HUES64 (cell line): ENCODE results near the gene HTR2C.

Source experiments
- H3K27ac ChIP-seq: 2 replicates; pipeline ENCODE4 v1.7.0; 2013; ENCODE audit warnings: low read depth, low read length, inconsistent platforms
- H3K27me3 ChIP-seq: 2 replicates; pipeline ENCODE4 v1.6.1; 2013; ENCODE audit warnings: mild to moderate bottlenecking, low read length; ENCODE audit not compliant: insufficient read depth
- H3K36me3 ChIP-seq: 2 replicates; pipeline ENCODE4 v1.6.1; 2013; ENCODE audit warnings: mild to moderate bottlenecking, low read length; ENCODE audit not compliant: insufficient read depth
- H3K4me1 ChIP-seq: 2 replicates; pipeline ENCODE4 v1.6.1; 2013; ENCODE audit warnings: mild to moderate bottlenecking, low read length, moderate library complexity; ENCODE audit not compliant: insufficient read depth
- H3K4me3 ChIP-seq: 2 replicates; pipeline ENCODE4 v1.5.1; 2013; ENCODE audit warnings: mild to moderate bottlenecking, low read length, moderate library complexity
- H3K9ac ChIP-seq: 2 replicates; pipeline ENCODE4 v1.6.1; 2013; ENCODE audit warnings: mild to moderate bottlenecking, low read depth, low read length
- H3K9me3 ChIP-seq: 2 replicates; pipeline ENCODE4 v1.6.1; 2013; ENCODE audit warnings: low read depth, low read length; ENCODE audit not compliant: insufficient read depth
- WGBS: fragments of 150-250, 120-280 bp; methylation state at CpG from one replicate; pipeline ENCODE4 v1.1.7; 2013; ENCODE audit warnings: missing lambda C conversion rate; 5-methylcytosine and 5-hydroxymethylcytosine counted together

HTR2C gene

DNA sequence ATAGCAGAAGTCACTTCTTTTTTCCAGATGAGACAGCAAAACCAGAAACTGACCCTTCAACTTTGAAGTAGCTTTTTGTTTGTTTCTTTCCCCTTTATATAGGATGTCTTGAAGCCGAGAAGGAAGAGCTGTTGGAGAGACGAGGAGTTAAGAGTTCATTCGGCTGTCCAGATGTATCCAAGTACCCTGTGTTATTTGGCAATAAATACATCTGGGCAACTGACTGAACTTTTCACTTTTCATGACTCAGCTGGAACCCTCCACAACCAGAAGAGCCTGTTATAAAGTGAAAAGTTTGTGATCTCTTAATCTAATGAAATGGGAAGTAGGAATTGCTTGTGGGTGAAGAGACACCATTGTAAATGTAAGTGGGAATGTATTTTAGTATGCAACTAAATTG, 131.2 kb downstream of the HTR2C start:
- no peaks in the 10 kb centered on the region for H3K27me3 ChIP-seq
- H3K27ac ChIP-seq, result no peak overlapping the region
- H3K4me3 ChIP-seq, result no peak overlapping the region
- no peaks in the 10 kb centered on the region for H3K4me1 ChIP-seq
- H3K9ac ChIP-seq, result no peak overlapping the region
- WGBS, result 100% methylated on average over 2 of the region's 3 CpGs
- no peaks in the 10 kb centered on the region for H3K9me3 ChIP-seq
- no peaks in the 10 kb centered on the region for H3K36me3 ChIP-seq

DNA sequence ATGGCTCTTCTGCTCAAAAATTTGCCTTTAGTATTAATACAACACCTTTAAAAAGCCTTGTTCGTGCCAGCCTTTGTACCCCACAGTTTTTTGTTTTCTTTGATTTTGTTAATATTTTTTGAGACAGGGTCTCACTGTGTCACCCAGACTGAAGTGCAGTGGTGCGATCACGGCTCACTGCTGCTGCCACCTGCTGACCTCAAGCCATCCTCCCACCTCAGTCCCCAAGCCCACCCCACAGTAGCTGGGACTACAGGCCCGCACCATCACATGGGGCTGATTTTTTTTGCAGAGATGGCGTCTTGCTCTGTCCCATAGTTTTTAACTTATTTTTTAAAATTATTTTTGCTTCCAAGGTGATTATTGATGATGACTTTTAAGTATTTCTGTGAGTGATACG, 134.0 kb downstream of the HTR2C start:
- Histone ChIP-seq H3K36me3 (no peaks in the 10 kb centered on the region), H3K4me3 (no peak overlapping the region), H3K4me1 (no peaks in the 10 kb centered on the region), H3K9ac (no peak overlapping the region), H3K9me3 (no peaks in the 10 kb centered on the region), H3K27me3 (no peaks in the 10 kb centered on the region), H3K27ac (no peak overlapping the region)
- WGBS, result 41% methylated on average over 4 of the region's 6 CpGs

- Histone ChIP-seq H3K27ac (no peak overlapping the region), H3K36me3 (no peaks in the 10 kb centered on the region), H3K9ac (no peak overlapping the region), H3K4me3 (no peak overlapping the region), H3K9me3 (0 out of 2 replicates have a peak, but pooled peaks cover 3% of the 10 kb centered on the region), H3K27me3 (no peaks in the 10 kb centered on the region), H3K4me1 (peaks cover 4% of the 10 kb centered on the region; the same call in 1 of the 2 replicates)
- WGBS, result no CpG with 5 or more reads among the region's 1 CpG
Observed at GRCh38 chrX:114766541-114766940, 182.7 kb downstream of the HTR2C start.

DNA sequence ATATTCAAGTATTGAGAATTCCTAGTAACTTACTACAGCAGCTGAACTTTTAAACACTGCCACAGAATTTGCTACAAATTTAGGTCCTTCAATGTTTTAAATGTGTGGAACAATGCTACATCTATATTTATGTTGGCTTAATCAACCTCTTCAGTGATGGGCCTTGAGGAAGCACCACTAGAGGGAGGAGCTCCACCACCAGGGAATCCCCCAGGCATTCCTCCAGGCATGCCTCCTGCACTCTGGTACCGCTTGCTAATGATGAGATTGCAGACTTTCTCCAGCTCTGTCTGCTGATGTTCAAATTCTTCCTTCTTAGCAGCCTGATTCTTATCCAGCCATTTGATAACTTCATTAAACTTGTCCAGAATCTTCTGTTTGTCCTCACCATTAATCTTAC, 190.8 kb downstream of the HTR2C start:
- Histone ChIP-seq H3K9me3 (0 out of 2 replicates have a peak, but pooled peaks cover under 1% of the 10 kb centered on the region), H3K4me1 (no peaks in the 10 kb centered on the region), H3K9ac (no peak overlapping the region), H3K27ac (no peak overlapping the region), H3K27me3 (no peaks in the 10 kb centered on the region), H3K36me3 (no peaks in the 10 kb centered on the region), H3K4me3 (no peak overlapping the region)
- 66% methylated on average over 1 of the region's 1 CpG for WGBS

DNA sequence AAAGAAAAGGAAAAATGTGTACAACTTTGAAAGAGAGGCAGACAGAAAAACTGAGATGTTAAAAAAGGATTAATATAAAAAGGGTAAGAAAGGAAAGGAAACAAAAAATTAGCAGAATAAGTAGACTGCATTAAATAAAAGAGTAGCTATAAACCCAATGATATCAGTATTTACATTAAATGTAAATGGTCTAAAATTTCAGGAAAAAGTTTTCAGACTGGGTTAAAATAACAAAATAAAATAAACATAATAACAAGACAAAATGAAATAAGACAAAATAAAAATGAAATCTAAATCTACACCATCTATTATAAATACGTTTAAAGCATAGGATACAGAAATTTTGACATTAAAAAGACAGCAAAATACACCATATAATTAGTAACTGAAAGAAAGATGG, 199.0 kb downstream of the HTR2C start:
- no peak overlapping the region for H3K27ac ChIP-seq
- no CpG with 5 or more reads among the region's 1 CpG for WGBS
- H3K9ac ChIP-seq, result no peak overlapping the region
- H3K9me3 ChIP-seq, result peaks cover 6% of the 10 kb centered on the region; the same call in 1 of the 2 replicates
- no peaks in the 10 kb centered on the region for H3K27me3 ChIP-seq
- no peaks in the 10 kb centered on the region for H3K4me1 ChIP-seq
- no peaks in the 10 kb centered on the region for H3K36me3 ChIP-seq
- no peak overlapping the region for H3K4me3 ChIP-seq

DNA sequence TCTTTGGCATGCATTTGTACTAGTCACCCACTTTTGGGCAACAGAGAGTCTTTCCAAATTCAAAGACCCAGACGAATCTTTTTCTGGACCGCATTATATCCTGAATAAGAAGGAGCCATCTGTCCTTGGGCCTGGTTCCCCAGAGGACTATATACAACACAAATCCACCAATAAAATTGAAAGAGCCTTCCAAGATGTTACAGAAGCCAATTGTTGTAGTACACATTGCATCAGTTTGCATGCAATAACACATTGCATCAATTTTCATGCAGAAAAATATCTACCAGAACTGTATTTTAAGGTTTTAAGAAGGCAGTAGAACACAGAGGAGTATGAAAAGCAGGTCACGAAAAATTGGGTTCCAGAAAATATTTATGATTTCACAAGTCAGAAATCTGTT, 203.2 kb downstream of the HTR2C start:
- WGBS, result 97% methylated on average over 3 of the region's 3 CpGs

DNA sequence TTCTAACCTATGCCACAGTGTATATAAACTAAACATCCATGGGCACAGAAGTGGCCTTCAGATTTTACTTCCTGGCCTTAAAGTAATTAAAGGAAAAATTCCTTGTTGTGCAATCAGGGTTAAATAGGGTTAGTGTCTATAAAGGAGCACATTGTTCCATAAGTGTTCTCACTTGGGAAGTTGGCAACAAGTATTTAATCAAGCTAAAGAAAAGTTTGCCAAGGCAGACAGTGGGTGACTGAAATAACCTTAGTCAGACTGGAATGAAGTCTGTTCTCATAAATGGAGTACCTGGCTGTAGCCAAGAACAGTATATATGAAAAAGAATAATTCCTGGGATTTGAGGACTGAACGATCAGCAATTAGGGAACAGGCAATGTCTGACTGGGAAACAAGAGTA, 213.6 kb downstream of the HTR2C start:
- Histone ChIP-seq H3K4me3 (no peak overlapping the region), H3K27ac (no peak overlapping the region), H3K9me3 (no peaks in the 10 kb centered on the region), H3K4me1 (no peaks in the 10 kb centered on the region), H3K9ac (no peak overlapping the region), H3K36me3 (no peaks in the 10 kb centered on the region), H3K27me3 (no peaks in the 10 kb centered on the region)
- 100% methylated on average over 1 of the region's 1 CpG for WGBS

More for the DNA sequence above, 203.2 kb downstream of the HTR2C start:
- no peaks in the 10 kb centered on the region for H3K4me1 ChIP-seq
- H3K9ac ChIP-seq, result no peak overlapping the region
- H3K27ac ChIP-seq, result no peak overlapping the region
- no peaks in the 10 kb centered on the region for H3K27me3 ChIP-seq
- H3K36me3 ChIP-seq, result no peaks in the 10 kb centered on the region
- H3K9me3 ChIP-seq, result peaks cover 6% of the 10 kb centered on the region; the same call in 1 of the 2 replicates
- H3K4me3 ChIP-seq, result no peak overlapping the region

DNA sequence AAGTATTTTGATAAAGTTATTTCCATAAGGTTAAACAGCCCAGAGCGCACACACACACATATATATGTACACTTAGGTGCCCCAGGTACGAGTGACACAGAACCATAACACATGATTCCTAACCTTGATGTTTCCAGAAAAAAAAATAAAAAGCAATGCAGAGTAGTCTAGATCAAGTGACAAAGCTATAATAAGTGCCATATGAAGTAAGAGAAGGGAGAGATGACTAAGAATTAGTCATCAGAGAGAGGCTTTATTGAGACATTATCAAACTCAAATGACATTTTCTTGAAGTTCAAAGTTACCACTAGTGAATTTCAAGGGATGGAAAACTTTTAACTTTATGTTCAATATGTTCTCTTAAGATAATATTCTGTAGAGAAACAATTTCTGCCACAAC, 215.0 kb downstream of the HTR2C start:
- no peak overlapping the region for H3K27ac ChIP-seq
- H3K36me3 ChIP-seq, result no peaks in the 10 kb centered on the region
- no peaks in the 10 kb centered on the region for H3K4me1 ChIP-seq
- no peak overlapping the region for H3K9ac ChIP-seq
- no CpG with 5 or more reads among the region's 2 CpGs for WGBS
- H3K27me3 ChIP-seq, result no peaks in the 10 kb centered on the region
- H3K9me3 ChIP-seq, result no peaks in the 10 kb centered on the region
- H3K4me3 ChIP-seq, result no peak overlapping the region

DNA sequence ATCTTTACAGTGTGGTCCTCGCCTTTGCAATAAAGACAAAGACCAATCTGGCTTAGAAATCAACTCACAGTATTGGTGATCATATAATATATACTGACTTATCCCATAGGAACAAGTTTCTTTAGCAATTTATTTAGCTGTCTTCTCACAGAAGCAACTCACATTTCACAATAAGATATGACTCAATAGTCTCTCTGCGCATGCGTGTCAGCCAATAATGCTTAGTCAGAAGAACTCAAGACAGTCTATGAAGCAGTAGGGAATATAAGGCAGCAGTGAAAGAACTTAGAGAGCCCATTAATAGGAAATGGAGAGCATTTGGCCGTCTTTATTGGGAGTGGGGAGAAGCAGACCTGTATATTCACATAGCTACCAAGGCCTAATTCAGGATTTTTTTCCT, 216.8 kb downstream of the HTR2C start:
- no peaks in the 10 kb centered on the region for H3K9me3 ChIP-seq
- no peaks in the 10 kb centered on the region for H3K36me3 ChIP-seq
- no peak overlapping the region for H3K9ac ChIP-seq
- WGBS, result 100% methylated on average over 3 of the region's 4 CpGs
- no peak overlapping the region for H3K27ac ChIP-seq
- H3K4me1 ChIP-seq, result no peaks in the 10 kb centered on the region
- no peaks in the 10 kb centered on the region for H3K27me3 ChIP-seq
- no peak overlapping the region for H3K4me3 ChIP-seq

- WGBS, result 92% methylated on average over 2 of the region's 2 CpGs
Observed at GRCh38 chrX:114819509-114819908, 235.6 kb downstream of the HTR2C start.

DNA sequence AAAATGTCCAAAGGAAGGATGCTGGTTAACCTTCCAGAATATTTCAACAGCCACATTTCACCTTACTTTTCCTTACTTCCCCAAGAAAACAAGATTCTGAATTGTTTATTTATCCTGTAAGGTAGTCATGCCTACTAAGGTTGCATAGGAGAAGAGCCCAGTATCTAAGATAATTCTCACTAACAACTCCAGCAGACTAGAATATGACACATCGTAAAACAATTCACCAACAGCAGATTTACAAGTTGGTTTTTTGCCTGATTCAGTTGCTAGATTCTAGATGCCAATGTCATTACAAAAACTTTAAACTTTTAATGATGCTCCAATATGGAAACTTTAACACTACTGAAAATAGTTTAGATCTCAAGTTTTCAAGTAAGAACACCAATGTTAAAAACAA, 257.2 kb downstream of the HTR2C start:
- Histone ChIP-seq H3K4me3 (no peak overlapping the region), H3K36me3 (no peaks in the 10 kb centered on the region), H3K4me1 (no peaks in the 10 kb centered on the region), H3K27ac (no peak overlapping the region), H3K27me3 (no peaks in the 10 kb centered on the region), H3K9me3 (no peaks in the 10 kb centered on the region), H3K9ac (no peak overlapping the region)
- 95% methylated on average over 1 of the region's 1 CpG for WGBS

More at GRCh38 chrX:114819509-114819908, 235.6 kb downstream of the HTR2C start:
- Histone ChIP-seq H3K9ac (no peak overlapping the region), H3K4me3 (no peak overlapping the region), H3K27ac (no peak overlapping the region), H3K9me3 (no peaks in the 10 kb centered on the region), H3K36me3 (no peaks in the 10 kb centered on the region), H3K4me1 (no peaks in the 10 kb centered on the region), H3K27me3 (no peaks in the 10 kb centered on the region)

GRCh38 chrX:114842181-114842580, 258.3 kb downstream of the HTR2C start:
- no peaks in the 10 kb centered on the region for H3K9me3 ChIP-seq
- no peak overlapping the region for H3K4me3 ChIP-seq
- WGBS, result no CpG with 5 or more reads among the region's 1 CpG
- no peaks in the 10 kb centered on the region for H3K36me3 ChIP-seq
- H3K4me1 ChIP-seq, result no peaks in the 10 kb centered on the region
- H3K9ac ChIP-seq, result no peak overlapping the region
- no peaks in the 10 kb centered on the region for H3K27me3 ChIP-seq
- H3K27ac ChIP-seq, result no peak overlapping the region
